ENCODE results near the gene OSBPL10.

The OSBPL10 gene

GRCh38 chr3:31732548-31732947, 248.5 kb downstream of the OSBPL10 start:
- H3K27me3 Mint-ChIP-seq: peaks cover 7% of the 10 kb centered on the region
- H3K4me1 Mint-ChIP-seq (ENCODE audit: low read depth): no peaks in the 10 kb centered on the region
- no peak overlapping the region for H3K4me3 Mint-ChIP-seq
- H3K27ac Mint-ChIP-seq: no peak overlapping the region
- no peaks in the 10 kb centered on the region for H3K36me3 Mint-ChIP-seq (ENCODE audit: low read depth)
- H3K9me3 Mint-ChIP-seq: no peaks in the 10 kb centered on the region

GRCh38 chr3:31729573-31729972, 251.5 kb downstream of the OSBPL10 start:
- no peak overlapping the region for H3K27ac Mint-ChIP-seq
- H3K9me3 Mint-ChIP-seq: no peaks in the 10 kb centered on the region
- no peaks in the 10 kb centered on the region for H3K4me1 Mint-ChIP-seq (ENCODE audit: low read depth)
- no peaks in the 10 kb centered on the region for H3K36me3 Mint-ChIP-seq (ENCODE audit: low read depth)
- H3K27me3 Mint-ChIP-seq: peaks cover 7% of the 10 kb centered on the region
- no peak overlapping the region for H3K4me3 Mint-ChIP-seq

- Mint-ChIP-seq H3K27me3 (peaks cover 7% of the 10 kb centered on the region), H3K9me3 (no peaks in the 10 kb centered on the region), H3K4me3 (no peak overlapping the region), H3K4me1 (ENCODE audit: low read depth) (no peaks in the 10 kb centered on the region), H3K36me3 (ENCODE audit: low read depth) (no peaks in the 10 kb centered on the region), H3K27ac (no peak overlapping the region)
Measured at GRCh38 chr3:31729082-31729481, 252.0 kb downstream of the OSBPL10 start.

- Mint-ChIP-seq H3K4me1 (ENCODE audit: low read depth) (no peaks in the 10 kb centered on the region), H3K9me3 (no peaks in the 10 kb centered on the region), H3K4me3 (no peak overlapping the region), H3K27ac (no peak overlapping the region), H3K36me3 (ENCODE audit: low read depth) (no peaks in the 10 kb centered on the region), H3K27me3 (peaks cover 11% of the 10 kb centered on the region)
Measured at GRCh38 chr3:31728403-31728802, 252.7 kb downstream of the OSBPL10 start.

- H3K27ac Mint-ChIP-seq: no peak overlapping the region
- H3K9me3 Mint-ChIP-seq: no peaks in the 10 kb centered on the region
- H3K4me1 Mint-ChIP-seq (ENCODE audit: low read depth): no peaks in the 10 kb centered on the region
- no peaks in the 10 kb centered on the region for H3K36me3 Mint-ChIP-seq (ENCODE audit: low read depth)
- H3K27me3 Mint-ChIP-seq: peaks cover 11% of the 10 kb centered on the region
- no peak overlapping the region for H3K4me3 Mint-ChIP-seq
Measured at GRCh38 chr3:31725976-31726375, 255.1 kb downstream of the OSBPL10 start.

- H3K27ac Mint-ChIP-seq: no peak overlapping the region
Measured at GRCh38 chr3:31725568-31725967, 255.5 kb downstream of the OSBPL10 start.

GRCh38 chr3:31724651-31725050, 256.4 kb downstream of the OSBPL10 start:
- no peaks in the 10 kb centered on the region for H3K4me1 Mint-ChIP-seq (ENCODE audit: low read depth)
- no peak overlapping the region for H3K27ac Mint-ChIP-seq

More at GRCh38 chr3:31725568-31725967, 255.5 kb downstream of the OSBPL10 start:
- Mint-ChIP-seq H3K4me3 (no peak overlapping the region), H3K27me3 (peaks cover 11% of the 10 kb centered on the region), H3K4me1 (ENCODE audit: low read depth) (no peaks in the 10 kb centered on the region), H3K36me3 (ENCODE audit: low read depth) (no peaks in the 10 kb centered on the region), H3K9me3 (no peaks in the 10 kb centered on the region)

GRCh38 chr3:31724116-31724515, 256.9 kb downstream of the OSBPL10 start:
- no peaks in the 10 kb centered on the region for H3K4me1 Mint-ChIP-seq (ENCODE audit: low read depth)
- H3K36me3 Mint-ChIP-seq (ENCODE audit: low read depth): no peaks in the 10 kb centered on the region
- H3K4me3 Mint-ChIP-seq: no peak overlapping the region
- no peak overlapping the region for H3K27ac Mint-ChIP-seq
- no peaks in the 10 kb centered on the region for H3K9me3 Mint-ChIP-seq
- peaks cover 8% of the 10 kb centered on the region for H3K27me3 Mint-ChIP-seq

More at GRCh38 chr3:31724651-31725050, 256.4 kb downstream of the OSBPL10 start:
- Mint-ChIP-seq H3K9me3 (no peaks in the 10 kb centered on the region), H3K36me3 (ENCODE audit: low read depth) (no peaks in the 10 kb centered on the region), H3K4me3 (no peak overlapping the region), H3K27me3 (peaks cover 8% of the 10 kb centered on the region)

GRCh38 chr3:31723701-31724100, 257.4 kb downstream of the OSBPL10 start:
- H3K4me3 Mint-ChIP-seq: no peak overlapping the region
- no peaks in the 10 kb centered on the region for H3K9me3 Mint-ChIP-seq
- no peaks in the 10 kb centered on the region for H3K4me1 Mint-ChIP-seq (ENCODE audit: low read depth)
- H3K27me3 Mint-ChIP-seq: peaks cover 10% of the 10 kb centered on the region
- H3K36me3 Mint-ChIP-seq (ENCODE audit: low read depth): no peaks in the 10 kb centered on the region
- no peak overlapping the region for H3K27ac Mint-ChIP-seq

GRCh38 chr3:31721676-31722075, 259.4 kb downstream of the OSBPL10 start:
- Mint-ChIP-seq H3K27me3 (peaks cover 7% of the 10 kb centered on the region), H3K36me3 (ENCODE audit: low read depth) (no peaks in the 10 kb centered on the region), H3K4me3 (no peak overlapping the region), H3K4me1 (ENCODE audit: low read depth) (no peaks in the 10 kb centered on the region), H3K27ac (no peak overlapping the region), H3K9me3 (no peaks in the 10 kb centered on the region)

- no peaks in the 10 kb centered on the region for H3K9me3 Mint-ChIP-seq
- H3K27ac Mint-ChIP-seq: no peak overlapping the region
- peaks cover 3% of the 10 kb centered on the region for H3K27me3 Mint-ChIP-seq
- H3K4me1 Mint-ChIP-seq (ENCODE audit: low read depth): no peaks in the 10 kb centered on the region
- H3K36me3 Mint-ChIP-seq (ENCODE audit: low read depth): no peaks in the 10 kb centered on the region
- H3K4me3 Mint-ChIP-seq: no peak overlapping the region
Measured at GRCh38 chr3:31714495-31715280, 266.4 kb downstream of the OSBPL10 start.

- no peaks in the 10 kb centered on the region for H3K4me1 Mint-ChIP-seq (ENCODE audit: low read depth)
Measured at GRCh38 chr3:31713816-31714215, 267.2 kb downstream of the OSBPL10 start.

GRCh38 chr3:31710123-31710803, 270.8 kb downstream of the OSBPL10 start:
- Mint-ChIP-seq H3K4me1 (ENCODE audit: low read depth) (no peaks in the 10 kb centered on the region), H3K9me3 (no peaks in the 10 kb centered on the region), H3K27ac (no peak overlapping the region), H3K4me3 (no peak overlapping the region), H3K27me3 (no peaks in the 10 kb centered on the region), H3K36me3 (ENCODE audit: low read depth) (no peaks in the 10 kb centered on the region)

More at GRCh38 chr3:31713816-31714215, 267.2 kb downstream of the OSBPL10 start:
- no peak overlapping the region for H3K27ac Mint-ChIP-seq
- H3K27me3 Mint-ChIP-seq: peaks cover 3% of the 10 kb centered on the region
- no peaks in the 10 kb centered on the region for H3K9me3 Mint-ChIP-seq
- no peak overlapping the region for H3K4me3 Mint-ChIP-seq
- no peaks in the 10 kb centered on the region for H3K36me3 Mint-ChIP-seq (ENCODE audit: low read depth)

- Mint-ChIP-seq H3K27ac (no peak overlapping the region), H3K4me1 (ENCODE audit: low read depth) (peaks cover 7% of the 10 kb centered on the region), H3K36me3 (ENCODE audit: low read depth) (no peaks in the 10 kb centered on the region), H3K9me3 (no peaks in the 10 kb centered on the region), H3K27me3 (no peaks in the 10 kb centered on the region), H3K4me3 (no peak overlapping the region)
Measured at GRCh38 chr3:31709526-31709925, 271.5 kb downstream of the OSBPL10 start.

GRCh38 chr3:31709005-31709404, 272.1 kb downstream of the OSBPL10 start:
- Mint-ChIP-seq H3K27me3 (no peaks in the 10 kb centered on the region), H3K36me3 (ENCODE audit: low read depth) (no peaks in the 10 kb centered on the region), H3K4me3 (no peak overlapping the region), H3K27ac (no peak overlapping the region), H3K4me1 (ENCODE audit: low read depth) (peaks cover 8% of the 10 kb centered on the region), H3K9me3 (no peaks in the 10 kb centered on the region)

Measured in stimulated activated naive CD8-positive, alpha-beta T cell treated with anti-CD3 and anti-CD28 coated beads, Interleukin-15, Interleukin-2, amounts not matched to agents 100 ng/mL and 50 ng/mL, for 24 hours (primary cell).